HepG2 (cell line): Measurements from ENCODE around the gene KLHDC4. TPM values are rescaled to one million over a fixed set of nuclear protein-coding genes. Genes with fewer than 3 reads are reported as not detected.
A peak's percentile ranks its signal among the peaks of the same experiment; 100 is the strongest.

Source experiments
- ARID4A ChIP-seq: sonication (generic); formaldehyde crosslinking; IDR thresholded peaks from 2 replicates; pipeline ENCODE4 v1.5.0; 2020; ENCODE audit warnings: mild to moderate bottlenecking, missing genetic modification reagents, borderline replicate concordance
- CAMTA2 ChIP-seq: sonication (generic); formaldehyde crosslinking; IDR thresholded peaks from 2 replicates; pipeline ENCODE4 v1.4.0; 2020; ENCODE audit warnings: mild to moderate bottlenecking, missing genetic modification reagents, borderline replicate concordance
- DPF2 ChIP-seq: sonication (generic); formaldehyde crosslinking; IDR thresholded peaks from 2 replicates; pipeline ENCODE4 v1.4.0; 2020; ENCODE audit warnings: mild to moderate bottlenecking, low read depth, missing genetic modification reagents, borderline replicate concordance
- FOSL1 ChIP-seq: sonication (generic); formaldehyde crosslinking; IDR thresholded peaks from 2 replicates; pipeline ENCODE4 v1.9.0; 2021; ENCODE audit warnings: missing genetic modification reagents, borderline replicate concordance
- PATZ1 ChIP-seq: sonication (generic); formaldehyde crosslinking; IDR thresholded peaks from 2 replicates; pipeline ENCODE4 v1.4.0; 2020; ENCODE audit warnings: missing genetic modification reagents
- TSC22D2 ChIP-seq: sonication (generic); formaldehyde crosslinking; IDR thresholded peaks from 2 replicates; pipeline ENCODE4 v1.5.1; 2020; ENCODE audit warnings: missing genetic modification reagents, mild to moderate bottlenecking, borderline replicate concordance
- ZNF687 ChIP-seq: sonication (generic); formaldehyde crosslinking; IDR thresholded peaks from 2 replicates; pipeline ENCODE4 v1.5.1; 2020; ENCODE audit warnings: mild to moderate bottlenecking, missing genetic modification reagents, moderate library complexity
- polyA plus RNA-seq, 8 experiments: library from polyadenylated mRNA; depleted of rRNA in 3 of 8; stranded (reverse) in 7 of 8; unstranded in 1 of 8; fragments of >200 nt; fragmentation: Illumina TruSeq in 4 of 8; extraction: Trizol in 4 of 8; gene quantifications; 2 replicates each; pipeline versions ENCODE4 v1.2.1 to v1.2.3, GENCODE V29; 2011 to 2016; ENCODE audit warnings: low read depth in 4 of 8, missing spikeins in 1 of 8, mixed read lengths in 1 of 8; ENCODE audit not compliant: insufficient read depth in 1 of 8
- total RNA-seq, 5 experiments: library from RNA; depleted of rRNA; stranded (reverse); fragments of >200 nt; fragmentation: Illumina TruSeq; extraction: Trizol; gene quantifications; 2 replicates each; pipeline ENCODE4 v1.2.3, GENCODE V29; 2016; ENCODE audit warnings: low read depth in 1 of 5

The KLHDC4 gene
- total and polyA plus RNA-seq, 2 of the 13 experiments (the other 11 are each of a cell fraction or from before 2014, with no cell fraction given): 18.7 to 31.8 TPM

GRCh38 chr16:87791295-87792204 lies 25.8 kb upstream of the KLHDC4 start (continued):
- no peak for TF ChIP-seq FOSL1 (CRISPR knock-in tag)
- no peak for TF ChIP-seq CAMTA2 (CRISPR knock-in tag)
- TF ChIP-seq PATZ1 (CRISPR knock-in tag): 0 out of 2 replicates have a peak, but pooled peaks have one; percentile 26
- TF ChIP-seq ZNF687 (CRISPR knock-in tag): peak; percentile 59
- no peak for TF ChIP-seq DPF2
- no peak for TF ChIP-seq TSC22D2 (CRISPR knock-in tag)
- peak; percentile 11; the same call in 1 of the 2 replicates for TF ChIP-seq ARID4A (CRISPR knock-in tag)
